ENCODE measurements around the gene PRDM15.

Gene PRDM15

GRCh38 chr21:41836166-41837015 is 42.8 kb downstream of the PRDM15 start:
- DNase-seq: no peak

GRCh38 chr21:41835711-41836154 is 43.4 kb downstream of the PRDM15 start:
- DNase-seq: no peak

GRCh38 chr21:41834926-41835663 is 44.0 kb downstream of the PRDM15 start:
- no peak for DNase-seq

DNA sequence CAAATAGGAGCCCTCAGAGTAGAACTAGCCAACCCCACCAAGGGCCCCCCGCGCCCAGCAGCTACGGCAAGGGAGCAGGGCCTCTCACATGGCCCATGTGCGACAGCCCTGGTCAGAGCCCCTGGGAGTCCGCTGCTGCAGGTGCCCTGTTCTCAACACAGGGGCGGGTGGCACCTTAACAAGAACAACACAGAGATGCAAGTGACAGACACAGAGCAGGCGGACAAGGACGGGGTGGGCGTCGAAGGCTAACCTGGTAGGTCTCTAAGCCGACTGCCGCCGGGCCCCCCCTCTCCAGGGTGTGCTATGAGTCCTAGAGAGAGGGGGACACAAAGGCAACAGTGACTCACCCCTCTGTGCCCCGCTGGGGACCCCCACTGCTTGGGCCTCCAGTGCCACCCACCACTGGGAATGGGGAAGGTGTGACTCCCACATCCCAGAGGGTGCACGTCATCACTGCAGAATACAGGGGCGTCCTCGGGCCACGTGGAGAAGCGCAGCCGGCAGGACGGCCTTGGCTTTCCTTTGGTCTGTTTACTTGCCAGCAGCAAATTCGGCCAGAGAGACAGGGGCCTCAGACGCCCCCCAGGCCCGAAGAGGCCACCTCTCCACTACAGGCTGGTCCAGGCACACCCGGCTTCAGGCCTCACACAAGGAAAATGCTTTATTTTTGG is 44.8 kb downstream of the PRDM15 start:
- DNase-seq: no peak

GRCh38 chr21:41833497-41834115 is 45.5 kb downstream of the PRDM15 start:
- DNase-seq: no peak

GRCh38 chr21:41832596-41833496 is 46.3 kb downstream of the PRDM15 start:
- no peak for DNase-seq

- no peak for DNase-seq
These were observed 47.1 kb downstream of the PRDM15 start for GRCh38 chr21:41831866-41832595.

GRCh38 chr21:41831453-41831831 is 47.7 kb downstream of the PRDM15 start:
- no peak for DNase-seq

DNA sequence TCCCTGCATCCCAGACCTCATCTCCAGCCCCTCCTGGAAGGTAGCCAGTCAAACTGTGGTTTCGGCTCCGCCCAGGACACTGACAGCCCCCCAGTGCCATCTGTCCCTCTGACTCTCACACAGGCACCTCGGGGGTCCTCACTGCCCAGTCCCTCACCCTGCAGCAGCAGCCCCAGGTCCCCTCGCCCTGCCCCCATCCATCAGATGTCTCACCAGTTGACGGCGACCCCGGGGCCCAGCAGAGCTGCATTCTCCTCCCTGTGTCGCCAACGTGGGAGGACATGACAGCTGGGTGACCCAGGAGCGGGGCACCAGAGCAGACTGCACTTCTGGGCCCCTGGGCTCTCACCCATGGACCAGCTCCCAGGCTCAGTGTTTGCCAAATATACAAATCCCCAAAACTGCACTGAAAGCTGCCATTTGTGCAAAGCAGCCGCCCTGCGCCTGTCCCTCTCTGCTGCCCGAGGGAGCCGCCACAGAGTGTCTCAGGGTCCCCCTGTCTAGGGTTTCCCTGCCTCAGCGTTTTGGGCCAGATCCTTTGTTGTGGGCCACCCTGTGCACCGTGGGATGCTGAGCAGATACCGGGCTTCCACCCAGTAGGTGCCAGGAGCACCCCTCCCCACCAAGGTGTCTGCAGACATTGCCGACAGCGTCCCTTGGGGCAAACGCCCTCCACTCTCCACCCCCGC is 48.2 kb downstream of the PRDM15 start:
- DNase-seq: no peak

DNA sequence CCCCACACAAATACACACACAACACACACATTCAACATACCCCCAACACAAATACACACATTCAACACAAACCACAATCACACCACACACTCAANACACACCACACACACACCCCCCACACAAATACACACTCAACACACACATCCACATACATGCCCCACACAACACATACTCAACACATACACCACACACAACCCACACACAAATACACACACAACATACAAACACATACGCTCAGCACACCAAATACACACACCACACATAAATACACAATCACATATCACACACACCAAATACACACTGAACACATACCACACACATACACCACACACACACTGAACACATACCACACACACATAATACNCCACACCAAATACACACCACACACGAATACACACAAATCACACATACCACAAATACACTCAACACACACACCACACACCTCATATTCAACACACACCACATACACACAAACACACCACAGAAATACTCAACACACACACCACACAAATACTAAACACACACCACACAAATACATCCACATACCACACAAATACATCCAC is 48.9 kb downstream of the PRDM15 start:
- DNase-seq: no peak

GRCh38 chr21:41828884-41829360 is 50.2 kb downstream of the PRDM15 start:
- no peak for DNase-seq

DNA sequence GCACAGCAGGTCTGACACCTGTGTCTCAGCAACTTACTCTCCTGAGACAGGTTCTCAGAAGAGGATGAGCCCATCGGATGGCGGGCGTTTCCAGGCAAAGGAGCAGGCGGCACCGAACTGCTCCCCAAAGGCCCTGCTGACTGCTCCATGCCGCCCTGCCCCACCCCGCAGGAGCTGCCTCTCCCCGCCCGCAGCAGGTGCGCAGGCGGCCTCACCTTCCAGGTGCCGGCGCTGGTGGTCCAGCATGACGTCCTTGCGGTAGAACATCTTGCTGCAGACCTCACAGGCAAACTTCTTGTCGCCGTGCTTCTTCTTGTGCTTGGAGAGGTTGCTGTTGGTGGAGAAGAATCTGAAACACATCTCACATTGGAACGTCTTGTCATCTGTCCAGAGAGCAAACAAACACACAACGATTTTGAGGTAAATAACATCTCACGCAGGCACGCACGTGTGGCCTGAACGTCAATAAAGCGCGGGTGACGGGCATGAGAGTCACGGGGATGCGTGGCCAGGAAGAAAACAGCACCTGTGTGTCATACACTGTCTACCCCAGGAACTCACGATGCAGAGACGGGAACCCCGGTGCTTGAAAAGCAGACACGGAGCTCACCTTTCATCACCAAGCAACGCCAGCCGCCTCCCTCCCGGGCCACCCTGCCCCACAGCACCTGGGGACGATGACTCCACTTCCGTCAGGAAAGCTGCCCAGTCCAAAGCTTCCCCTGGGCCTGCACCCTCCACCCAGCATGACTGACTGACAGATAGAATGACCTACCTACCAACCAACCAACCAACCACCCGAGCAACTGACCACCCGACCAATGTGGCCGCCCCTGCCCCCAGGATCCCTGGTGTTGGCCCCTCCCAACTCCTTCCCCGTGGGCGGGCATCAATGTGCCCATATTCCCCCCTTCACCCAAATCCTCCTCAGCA is 50.9 kb downstream of the PRDM15 start:
- DNase-seq: no peak

DNA sequence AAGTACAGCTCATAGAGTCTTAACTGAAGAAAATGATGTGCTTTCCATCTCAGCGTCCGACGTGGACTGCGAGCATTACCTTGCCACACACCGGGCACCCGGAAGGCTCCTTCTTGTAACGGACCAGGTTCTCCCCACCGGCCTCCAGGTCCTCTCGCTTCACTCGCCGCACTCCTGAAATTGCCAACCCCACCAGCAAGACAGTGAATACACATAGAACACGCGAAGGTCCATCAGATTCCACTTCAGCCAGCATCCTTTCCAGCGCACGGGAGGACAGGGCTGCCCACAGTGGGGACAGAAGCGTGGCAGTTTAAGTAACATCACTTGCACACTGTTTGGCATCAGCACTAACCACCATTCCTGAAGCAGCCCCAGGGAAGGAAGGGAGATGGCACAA is 53.3 kb downstream of the PRDM15 start:
- no peak for DNase-seq

- DNase-seq: no peak
These were observed 53.9 kb downstream of the PRDM15 start for GRCh38 chr21:41825216-41825615.

DNA sequence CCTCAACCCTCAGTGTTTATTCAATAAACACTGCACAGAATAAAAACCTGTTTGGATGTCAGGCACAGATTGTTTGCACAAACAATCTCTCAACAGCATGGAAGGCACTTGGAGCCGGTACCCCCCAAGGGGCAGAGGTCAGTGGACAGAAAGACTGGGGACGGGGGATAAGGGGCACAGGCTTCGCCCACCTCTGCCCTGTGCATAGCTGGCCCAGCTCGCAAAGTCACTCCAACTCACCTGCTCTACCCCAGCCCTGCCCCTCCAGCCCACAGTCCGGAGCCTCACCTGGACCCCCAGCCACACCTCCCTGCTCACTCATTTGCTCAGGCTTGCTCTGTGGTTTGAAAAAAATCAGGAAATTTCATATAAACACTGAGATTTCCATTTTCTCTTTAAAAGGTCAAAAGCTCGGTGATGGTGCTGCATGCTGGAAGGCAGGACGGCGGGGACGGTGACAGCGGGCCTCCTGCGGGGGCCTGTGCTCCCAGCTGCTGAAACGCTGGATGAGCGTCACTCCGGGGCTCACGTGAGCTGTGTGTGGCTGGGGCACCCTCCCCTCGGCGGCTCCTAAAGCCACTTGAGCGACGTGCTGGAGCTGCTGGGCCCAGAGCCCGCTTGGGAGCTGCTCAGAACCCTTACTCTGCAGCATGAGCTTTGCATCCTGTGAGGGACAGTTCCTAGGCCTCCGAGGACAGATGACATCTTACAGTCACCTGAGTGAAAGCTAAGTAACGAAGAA is 54.5 kb downstream of the PRDM15 start:
- no peak for DNase-seq

DNA sequence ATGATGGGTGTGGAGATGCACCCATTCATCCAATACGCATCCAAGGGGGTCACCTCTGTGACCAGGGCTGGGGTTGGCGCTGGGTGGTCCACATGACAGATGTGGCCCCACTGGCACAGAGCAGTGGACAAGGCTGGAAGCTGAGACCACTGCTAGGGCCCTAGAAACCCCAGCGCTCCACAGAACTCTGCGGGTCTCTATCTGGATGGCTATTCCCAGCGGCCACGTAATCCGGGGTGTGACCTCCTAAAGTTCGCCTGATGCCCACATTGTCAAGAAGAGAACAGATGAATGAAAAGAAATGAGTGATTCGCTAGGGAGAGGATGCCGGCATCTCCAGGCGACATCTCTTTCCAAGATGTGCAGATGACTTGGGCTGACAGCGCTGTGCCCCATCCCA is 55.2 kb downstream of the PRDM15 start:
- no peak for DNase-seq

DNA sequence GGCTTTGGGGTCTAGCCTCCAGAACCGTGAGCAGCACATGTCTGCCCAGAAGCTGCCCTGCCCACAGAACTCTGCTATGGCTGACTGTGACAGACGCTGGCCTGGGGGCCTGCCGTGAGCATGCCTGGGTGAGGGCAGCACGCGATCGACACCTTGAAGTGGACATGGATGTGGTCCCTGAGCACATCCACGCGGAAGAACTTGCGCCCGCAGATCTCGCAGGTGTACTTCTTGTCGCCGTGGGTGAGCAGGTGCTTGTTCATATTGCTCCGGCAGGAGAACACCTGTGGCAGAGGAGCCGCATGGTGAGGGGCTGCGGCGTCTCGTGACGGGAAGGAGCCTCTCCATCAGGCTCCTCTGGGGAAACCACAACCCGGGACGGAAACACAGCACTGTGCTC is 56.0 kb downstream of the PRDM15 start:
- no peak for DNase-seq

- DNase-seq: no peak
These were observed 57.2 kb downstream of the PRDM15 start for GRCh38 chr21:41821756-41822431.
